Measurements from ENCODE around the gene CDK8. TPM values are rescaled to one million over a fixed set of nuclear protein-coding genes. Genes with fewer than 3 reads are reported as not detected.

Gene CDK8
- total and polyA plus RNA-seq, 2 donors (not counting 3 experiments of a cell fraction or from before 2014, with no cell fraction given) = 12.2 to 13.3 TPM

- H3K9me1 ChIP-seq (replicated peaks; ENCODE audit: control insufficient read depth, extremely low read depth, insufficient read depth, low read length) = no peaks in the 10 kb centered on the region
- no peak for DNase-seq (ENCODE audit: low read depth, low spot score)
- no peaks in the 10 kb centered on the region for H3K36me3 ChIP-seq (ENCODE audit: control insufficient read depth in 2 of 2, extremely low read depth in 1 of 2, insufficient read depth in 2 of 2, low read length in 2 of 2)
- H4K20me1 ChIP-seq (replicated peaks; ENCODE audit: control insufficient read depth, extremely low read depth, insufficient read depth, low read length) = peaks cover 9% of the 10 kb centered on the region
- H3K27ac ChIP-seq (ENCODE audit: insufficient read depth, low read depth, low read length) = peak overlapping the region; percentile 75
- dilution Hi-C loops (cut with MboI; ENCODE audit: extremely low pct_ligation_motif_present, low sequenced_read_pairs) (no loop called here), intact Hi-C loops (cut with micrococcal nuclease) (loop anchor here (1.0 kb wide), 1 partner anchor 32 kb away; no protein-coding TSS in a partner anchor)
- peak; percentile 21 for FAIRE-seq
- H3K4me1 ChIP-seq (ENCODE audit: control insufficient read depth, extremely low read depth, insufficient read depth, low read length) = peaks cover 18% of the 10 kb centered on the region
- no peak for TF ChIP-seq POLR2AphosphoS5 (IDR thresholded peaks at IDR 0.05; ENCODE audit: insufficient read depth, low read depth, low read length)
- no peaks in the 10 kb centered on the region for H3K9me3 ChIP-seq (replicated peaks; ENCODE audit: control insufficient read depth, insufficient read depth, low read length)
- peak overlapping the region; percentile 96 for H3K4me2 ChIP-seq (ENCODE audit: insufficient read depth, low read length)
- H3K4me3 ChIP-seq (replicated peaks in 1 of 3; ENCODE audit: insufficient read depth in 1 of 3, low read depth in 1 of 3, low read length in 3 of 3) = peak overlapping the region; percentile 65 to 76 (median 71)
- H3K9ac ChIP-seq (replicated peaks; ENCODE audit: extremely low read depth, insufficient read depth, low read length) = peak overlapping the region; percentile 78
- H3K27me3 ChIP-seq (ENCODE audit: control insufficient read depth in 2 of 2, insufficient read depth in 2 of 2, low read length in 2 of 2) = peaks cover 11 to 21% of the 10 kb centered on the region in 2 experiments
- peak overlapping the region; percentile 95 for H2AFZ ChIP-seq (ENCODE audit: low read depth, low read length)
- CTCF ChIA-PET = interaction anchor here (0.9 kb wide), 1 partner anchor 445 kb away, joined by 4 read pairs; no protein-coding TSS in a partner anchor
- no TSS peak for BruUV-seq (replicated peaks)
- H3K79me2 ChIP-seq (ENCODE audit: control insufficient read depth, insufficient read depth, low read length) = peaks cover 29% of the 10 kb centered on the region
- POLR2A ChIA-PET = no interaction called here
Measured at GRCh38 chr13:26253262-26253786, 605 bp upstream of the CDK8 start.

GRCh38 chr13:26254583-26255111, 718 bp downstream of the CDK8 start:
- CTCF ChIA-PET = interaction anchor here (1.2 to 1.9 kb wide), 3 partner anchors 26 to 444 kb away, joined by 3 to 13 read pairs (median 4); no protein-coding TSS in a partner anchor
- Histone ChIP-seq H2AFZ (ENCODE audit: low read depth, low read length) (peak overlapping the region; percentile 95), H3K79me2 (ENCODE audit: control insufficient read depth, insufficient read depth, low read length) (peaks cover 34% of the 10 kb centered on the region), H3K36me3 (ENCODE audit: control insufficient read depth in 2 of 2, extremely low read depth in 1 of 2, insufficient read depth in 2 of 2, low read length in 2 of 2) (no peaks in the 10 kb centered on the region), H3K27ac (ENCODE audit: insufficient read depth, low read depth, low read length) (peak overlapping the region; percentile 23), H3K9me1 (replicated peaks; ENCODE audit: control insufficient read depth, extremely low read depth, insufficient read depth, low read length) (no peaks in the 10 kb centered on the region), H3K4me3 (replicated peaks in 1 of 3; ENCODE audit: insufficient read depth in 1 of 3, low read depth in 1 of 3, low read length in 3 of 3) (peak overlapping the region; percentile 65 to 95 (median 71)), H3K9me3 (replicated peaks; ENCODE audit: control insufficient read depth, insufficient read depth, low read length) (no peaks in the 10 kb centered on the region), H3K9ac (replicated peaks; ENCODE audit: extremely low read depth, insufficient read depth, low read length) (peak overlapping the region; percentile 78), H4K20me1 (replicated peaks; ENCODE audit: control insufficient read depth, extremely low read depth, insufficient read depth, low read length) (peaks cover 9% of the 10 kb centered on the region), H3K4me2 (ENCODE audit: insufficient read depth, low read length) (peak overlapping the region; percentile 100), H3K4me1 (ENCODE audit: control insufficient read depth, extremely low read depth, insufficient read depth, low read length) (peaks cover 18% of the 10 kb centered on the region), H3K27me3 (ENCODE audit: control insufficient read depth in 2 of 2, insufficient read depth in 2 of 2, low read length in 2 of 2) (peaks cover 4 to 14% of the 10 kb centered on the region in 2 experiments)
- POLR2A ChIA-PET = no interaction called here
- FAIRE-seq (peak; percentile 48), DNase-seq (ENCODE audit: low read depth, low spot score) (peak; percentile 29)
- dilution Hi-C loops (cut with MboI; ENCODE audit: extremely low pct_ligation_motif_present, low sequenced_read_pairs) = no loop called here
- intact Hi-C loops (cut with micrococcal nuclease) = loop anchor here (1.0 to 2.0 kb wide), 3 partner anchors 68 to 444 kb away; no protein-coding TSS in a partner anchor
- BruUV-seq (replicated peaks) = no TSS peak
- TF ChIP-seq POLR2A (IDR thresholded peaks at IDR 0.05; ENCODE audit: low read depth, low read length) = no peak
- peak; percentile 0 for TF ChIP-seq EZH2 (IDR thresholded peaks at IDR 0.05; ENCODE audit: borderline replicate concordance, low read depth, low read length, severe bottlenecking)
